Transverse colon (tissue), 4 donors: ENCODE measurements around the gene C10orf143.

ENCODE experiments used
- POLR2A ChIP-seq: fragments of 450-650 bp; IDR thresholded peaks from one replicate; pipeline ENCODE4 v1.6.1; 2016; ENCODE audit warnings: antibody characterized with exemption, mild to moderate bottlenecking, moderate library complexity
- POLR2AphosphoS5 ChIP-seq, 3 donors: sonication (generic); formaldehyde crosslinking; IDR thresholded peaks; one replicate each; pipeline ENCODE4 v1.6.1; 2016; ENCODE audit warnings: antibody characterized with exemption in 3 of 3
- TF ChIP-seq, protein P1 (sequence below), 5 experiments: fragments of 200-600 bp in 3 of 5; fragments of 450-650 bp in 2 of 5; sonication (generic) in 3 of 5; IDR thresholded peaks; 1 replicate in 2 of 5; 2 replicates in 3 of 5; pipeline ENCODE4 v1.5.1; 2016 to 2017; ENCODE audit warnings: antibody characterized with exemption in 5 of 5, inconsistent platforms in 3 of 5, mild to moderate bottlenecking in 2 of 5, moderate library complexity in 1 of 5

DNA sequence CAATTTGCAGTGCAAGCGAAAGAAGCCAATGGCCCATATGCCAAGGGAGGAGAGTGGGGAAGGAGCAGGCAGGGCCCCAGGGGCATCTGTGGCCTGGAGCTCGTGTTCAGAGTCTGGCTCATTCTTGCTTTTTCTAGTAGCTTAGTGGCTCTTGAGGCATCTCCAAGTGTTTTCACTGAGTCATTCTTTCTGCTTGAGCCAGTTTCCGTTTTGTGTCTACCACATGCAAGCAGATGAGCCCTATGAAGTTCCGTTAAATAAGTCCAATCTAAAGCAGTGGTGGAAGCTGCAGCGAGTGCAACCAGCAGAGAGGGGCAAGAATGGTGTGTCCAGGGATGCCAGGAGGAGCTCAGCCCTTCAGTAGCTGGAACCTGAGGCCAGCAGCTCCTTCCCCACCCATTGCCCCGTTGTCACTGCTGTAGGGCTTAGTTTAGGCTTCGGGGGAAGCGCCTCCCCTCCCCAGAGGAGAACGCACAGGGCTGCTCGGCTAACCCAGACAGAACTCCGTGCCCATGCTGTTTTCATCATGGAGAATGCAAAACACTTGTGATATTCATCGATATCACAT, 89.2 kb downstream of the C10orf143 start:
- TF ChIP-seq, protein P1, sequence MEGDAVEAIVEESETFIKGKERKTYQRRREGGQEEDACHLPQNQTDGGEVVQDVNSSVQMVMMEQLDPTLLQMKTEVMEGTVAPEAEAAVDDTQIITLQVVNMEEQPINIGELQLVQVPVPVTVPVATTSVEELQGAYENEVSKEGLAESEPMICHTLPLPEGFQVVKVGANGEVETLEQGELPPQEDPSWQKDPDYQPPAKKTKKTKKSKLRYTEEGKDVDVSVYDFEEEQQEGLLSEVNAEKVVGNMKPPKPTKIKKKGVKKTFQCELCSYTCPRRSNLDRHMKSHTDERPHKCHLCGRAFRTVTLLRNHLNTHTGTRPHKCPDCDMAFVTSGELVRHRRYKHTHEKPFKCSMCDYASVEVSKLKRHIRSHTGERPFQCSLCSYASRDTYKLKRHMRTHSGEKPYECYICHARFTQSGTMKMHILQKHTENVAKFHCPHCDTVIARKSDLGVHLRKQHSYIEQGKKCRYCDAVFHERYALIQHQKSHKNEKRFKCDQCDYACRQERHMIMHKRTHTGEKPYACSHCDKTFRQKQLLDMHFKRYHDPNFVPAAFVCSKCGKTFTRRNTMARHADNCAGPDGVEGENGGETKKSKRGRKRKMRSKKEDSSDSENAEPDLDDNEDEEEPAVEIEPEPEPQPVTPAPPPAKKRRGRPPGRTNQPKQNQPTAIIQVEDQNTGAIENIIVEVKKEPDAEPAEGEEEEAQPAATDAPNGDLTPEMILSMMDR (IDR thresholded peaks at IDR 0.05) = no peak
- no peak for TF ChIP-seq POLR2AphosphoS5 (IDR thresholded peaks at IDR 0.05)
- no peak for TF ChIP-seq POLR2A
